Osteoblast (primary cell): ENCODE measurements around the gene PAF1. TPM values are rescaled to one million over a fixed set of nuclear protein-coding genes. Genes with fewer than 3 reads are reported as not detected.
A peak's percentile ranks its signal among the peaks of the same experiment; 100 is the strongest.

Experiments used
- DNase-seq: peaks from one replicate; pipeline ENCODE4 v3.0.0; 2011; ENCODE audit warnings: low spot score, mixed read lengths; ENCODE audit not compliant: insufficient read length; ENCODE audit errors: missing footprints
- H2AFZ ChIP-seq: 2 replicates; pipeline ENCODE4 v1.6.0; 2011; ENCODE audit warnings: mild to moderate bottlenecking, low read length
- H3K27ac ChIP-seq: 2 replicates; pipeline ENCODE4 v1.5.1; 2011; ENCODE audit warnings: mild to moderate bottlenecking, low read depth, low read length, moderate library complexity
- H3K27me3 ChIP-seq: 2 replicates; pipeline ENCODE4 v1.6.0; 2012; ENCODE audit warnings: mild to moderate bottlenecking, control low read depth, inconsistent platforms, low read length, moderate library complexity; ENCODE audit not compliant: insufficient read depth
- H3K36me3 ChIP-seq: 2 replicates; pipeline ENCODE4 v1.5.1; 2011; ENCODE audit warnings: mild to moderate bottlenecking, low read length, control low read depth, moderate library complexity; ENCODE audit not compliant: insufficient read depth
- H3K4me1 ChIP-seq: 2 replicates; pipeline ENCODE4 v1.5.1; 2011; ENCODE audit warnings: mild to moderate bottlenecking, low read length, control low read depth, moderate library complexity; ENCODE audit not compliant: insufficient read depth
- H3K4me2 ChIP-seq: 2 replicates; pipeline ENCODE4 v1.6.0; 2011; ENCODE audit warnings: mild to moderate bottlenecking, low read length; ENCODE audit not compliant: insufficient read depth
- H3K4me3 ChIP-seq: fragments of 200-600 bp; sonication (generic); 3 replicates; pipeline ENCODE4 v1.5.1; 2012; ENCODE audit warnings: mild to moderate bottlenecking, low read length, inconsistent platforms; ENCODE audit not compliant: insufficient read depth
- H3K79me2 ChIP-seq: 2 replicates; pipeline ENCODE4 v1.6.0; 2012; ENCODE audit warnings: mild to moderate bottlenecking, low read length, control low read depth, inconsistent platforms; ENCODE audit not compliant: insufficient read depth
- H3K9me3 ChIP-seq: 2 replicates; pipeline ENCODE4 v1.5.1; 2011; ENCODE audit warnings: low read depth, low read length, control low read depth
- H4K20me1 ChIP-seq: 2 replicates; pipeline ENCODE4 v1.6.0; 2012; ENCODE audit warnings: mild to moderate bottlenecking, low read length, control low read depth; ENCODE audit not compliant: insufficient read depth
- CTCF ChIP-seq: IDR thresholded peaks from 2 replicates; pipeline ENCODE4 v1.5.1; 2011; ENCODE audit warnings: mild to moderate bottlenecking, low read depth, low read length, moderate library complexity; ENCODE audit errors: extremely low read depth
- total RNA-seq: library from RNA; depleted of rRNA; stranded (reverse); fragments of >200 nt; gene quantifications from 2 replicates; pipeline ENCODE4 v1.2.3, GENCODE V29; 2012

PAF1 gene
- total RNA-seq, 1 donor, result 29.3 TPM

GRCh38 chr19:39416152-39417120 is 25.5 kb upstream of the PAF1 start:
- H3K27ac ChIP-seq, result no peak overlapping the region
- TF ChIP-seq CTCF, result no peak
- H3K9me3 ChIP-seq, result no peaks in the 10 kb centered on the region
- no peaks in the 10 kb centered on the region for H3K27me3 ChIP-seq
- no peak overlapping the region for H2AFZ ChIP-seq
- no peak overlapping the region for H3K4me2 ChIP-seq
- peaks cover 18% of the 10 kb centered on the region for H4K20me1 ChIP-seq
- peaks cover 32% of the 10 kb centered on the region for H3K36me3 ChIP-seq
- no peak overlapping the region for H3K4me3 ChIP-seq
- peak; percentile 73 for DNase-seq
- peaks cover 15% of the 10 kb centered on the region for H3K4me1 ChIP-seq
- H3K79me2 ChIP-seq, result peaks cover 42% of the 10 kb centered on the region

- Histone ChIP-seq H3K4me1 (peaks cover 26% of the 10 kb centered on the region), H3K9me3 (no peaks in the 10 kb centered on the region), H2AFZ (no peak overlapping the region), H3K27ac (peak overlapping the region; percentile 84), H3K36me3 (peaks cover 21% of the 10 kb centered on the region), H4K20me1 (peaks cover 22% of the 10 kb centered on the region), H3K79me2 (peaks cover 42% of the 10 kb centered on the region), H3K4me3 (peak overlapping the region; percentile 83), H3K27me3 (no peaks in the 10 kb centered on the region), H3K4me2 (peak overlapping the region; percentile 92)
- no peak for TF ChIP-seq CTCF
- DNase-seq, result peak; percentile 86
Observed at GRCh38 chr19:39415111-39416046, 24.5 kb upstream of the PAF1 start.

GRCh38 chr19:39413911-39414608 is 23.2 kb upstream of the PAF1 start:
- peaks cover 45% of the 10 kb centered on the region for H3K79me2 ChIP-seq
- TF ChIP-seq CTCF, result peak; percentile 13
- peaks cover 23% of the 10 kb centered on the region for H4K20me1 ChIP-seq
- H3K27ac ChIP-seq, result peak overlapping the region; percentile 84
- peak; percentile 92 for DNase-seq
- H3K27me3 ChIP-seq, result no peaks in the 10 kb centered on the region
- peaks cover 29% of the 10 kb centered on the region for H3K4me1 ChIP-seq
- peak overlapping the region; percentile 83 for H3K4me3 ChIP-seq
- peak overlapping the region; percentile 50 for H2AFZ ChIP-seq
- H3K36me3 ChIP-seq, result peaks cover 19% of the 10 kb centered on the region
- H3K4me2 ChIP-seq, result peak overlapping the region; percentile 92
- no peaks in the 10 kb centered on the region for H3K9me3 ChIP-seq
